SK-N-SH treated with all-trans-retinoic acid at 6 μM for 48 hours (cell line): ENCODE measurements around the gene RPS19.

ENCODE experiments used
- ATAC-seq: fragments of 200-7000 bp; cut with Tn5 transposase; 3 replicates; pipeline ENCODE4 v1.9.1; 2020; ENCODE audit warnings: mild to moderate bottlenecking, moderate library complexity
- BACH2 ChIP-seq: fragments of 250-450 bp; sonication (Bioruptor Pico); IDR thresholded peaks from 2 replicates; pipeline ENCODE4 v1.9.0; 2021; ENCODE audit warnings: mild to moderate bottlenecking, borderline replicate concordance
- CREB5 ChIP-seq: fragments of 250-450 bp; sonication (Bioruptor Pico); IDR thresholded peaks from 2 replicates; pipeline ENCODE4 v1.5.1; 2020; ENCODE audit warnings: low read depth, mild to moderate bottlenecking, moderate library complexity
- CSDC2 ChIP-seq: fragments of 250-450 bp; sonication (Bioruptor Pico); IDR thresholded peaks from 2 replicates; pipeline ENCODE4 v1.5.0; 2020; ENCODE audit warnings: mild to moderate bottlenecking, moderate library complexity
- CSRNP3 ChIP-seq: fragments of 250-450 bp; sonication (Bioruptor Pico); IDR thresholded peaks from 2 replicates; pipeline ENCODE4 v1.5.1; 2021; ENCODE audit warnings: mild to moderate bottlenecking, moderate library complexity
- ESRRG ChIP-seq: fragments of 250-450 bp; sonication (Bioruptor Pico); IDR thresholded peaks from 2 replicates; pipeline ENCODE4 v1.6.1; 2021; ENCODE audit warnings: mild to moderate bottlenecking
- GLIS3 ChIP-seq: fragments of 250-450 bp; sonication (Bioruptor Pico); IDR thresholded peaks from 2 replicates; pipeline ENCODE4 v1.5.0; 2020; ENCODE audit warnings: mild to moderate bottlenecking, moderate library complexity
- ISL1 ChIP-seq: fragments of 250-450 bp; sonication (Bioruptor Pico); IDR thresholded peaks from 2 replicates; pipeline ENCODE4 v2.1.2; 2022; ENCODE audit warnings: mild to moderate bottlenecking, moderate library complexity
- OSR1 ChIP-seq: fragments of 250-450 bp; sonication (Bioruptor Pico); IDR thresholded peaks from 2 replicates; pipeline ENCODE4 v1.8.0; 2022; ENCODE audit warnings: moderate library complexity, mild to moderate bottlenecking, inconsistent platforms
- POU6F1 ChIP-seq: fragments of 250-450 bp; sonication (Bioruptor Pico); IDR thresholded peaks from 2 replicates; pipeline ENCODE4 v1.8.0; 2021; ENCODE audit warnings: low read depth, mild to moderate bottlenecking, moderate library complexity, borderline replicate concordance
- RARB ChIP-seq: fragments of 250-450 bp; sonication (Bioruptor Pico); IDR thresholded peaks from 2 replicates; pipeline ENCODE4 v1.8.0; 2021; ENCODE audit warnings: mild to moderate bottlenecking, moderate library complexity
- SNAI2 ChIP-seq: fragments of 250-450 bp; sonication (Bioruptor Pico); IDR thresholded peaks from 2 replicates; pipeline ENCODE4 v1.5.0; 2020; ENCODE audit warnings: mild to moderate bottlenecking, moderate library complexity
- TCF4 ChIP-seq: fragments of 250-450 bp; sonication (Bioruptor Pico); IDR thresholded peaks from 2 replicates; pipeline ENCODE4 v1.8.0; 2021; ENCODE audit warnings: mild to moderate bottlenecking, moderate library complexity, borderline replicate concordance
- TOX ChIP-seq: fragments of 250-450 bp; sonication (Bioruptor Pico); IDR thresholded peaks from 2 replicates; pipeline ENCODE4 v1.8.0; 2021; ENCODE audit warnings: mild to moderate bottlenecking, moderate library complexity, borderline replicate concordance
- TSHZ2 ChIP-seq: fragments of 250-450 bp; sonication (Bioruptor Pico); IDR thresholded peaks from 2 replicates; pipeline ENCODE4 v1.5.0; 2020; ENCODE audit warnings: mild to moderate bottlenecking, moderate library complexity
- ZC3H10 ChIP-seq: fragments of 250-450 bp; sonication (Bioruptor Pico); IDR thresholded peaks from 2 replicates; pipeline ENCODE4 v1.5.1; 2021; ENCODE audit warnings: mild to moderate bottlenecking, moderate library complexity
- ZFP30 ChIP-seq: fragments of 450-650 bp; formaldehyde crosslinking; IDR thresholded peaks from 2 replicates; pipeline ENCODE4 v1.5.0; 2022; ENCODE audit warnings: mild to moderate bottlenecking, moderate library complexity
- ZNF565 ChIP-seq: fragments of 450-650 bp; formaldehyde crosslinking; conservative IDR thresholded peaks from 2 replicates; pipeline ENCODE4 v1.5.0; 2020; ENCODE audit warnings: low read depth, mild to moderate bottlenecking, moderate library complexity
- ZNF70 ChIP-seq: fragments of 450-650 bp; formaldehyde crosslinking; IDR thresholded peaks from 2 replicates; pipeline ENCODE4 v1.5.0; 2020; ENCODE audit warnings: mild to moderate bottlenecking, moderate library complexity
- ZNF8 ChIP-seq: fragments of 450-650 bp; formaldehyde crosslinking; IDR thresholded peaks from 2 replicates; pipeline ENCODE4 v1.5.0; 2020; ENCODE audit warnings: mild to moderate bottlenecking, moderate library complexity

The RPS19 gene

GRCh38 chr19:41811036-41811435 lies 49.0 kb upstream of the RPS19 start:
- no peak for ATAC-seq
- TF ChIP-seq CSRNP3 (CRISPR knock-in tag) (no peak), POU6F1 (no peak)

GRCh38 chr19:41811981-41812380 lies 48.1 kb upstream of the RPS19 start:
- no peak for TF ChIP-seq ZC3H10 (CRISPR knock-in tag)
- no peak for TF ChIP-seq ESRRG
- TF ChIP-seq OSR1 = no peak
- no peak for TF ChIP-seq TSHZ2 (CRISPR knock-in tag)
- no peak for TF ChIP-seq SNAI2 (CRISPR knock-in tag)
- no peak for TF ChIP-seq ZNF8 (CRISPR knock-in tag)
- no peak for TF ChIP-seq CREB5 (CRISPR knock-in tag)
- TF ChIP-seq TOX (CRISPR knock-in tag) = no peak
- TF ChIP-seq ZNF565 (CRISPR knock-in tag) = no peak
- TF ChIP-seq, all 23 proteins: peak for 0
- no peak for ATAC-seq

GRCh38 chr19:41813911-41814310 lies 46.1 kb upstream of the RPS19 start:
- ATAC-seq = no peak
- TF ChIP-seq CSDC2 (CRISPR knock-in tag) = no peak

GRCh38 chr19:41815301-41815700 lies 44.8 kb upstream of the RPS19 start:
- no peak for ATAC-seq
- TF ChIP-seq GLIS3 (CRISPR knock-in tag) (no peak), ZC3H10 (CRISPR knock-in tag) (no peak), ZNF70 (CRISPR knock-in tag) (no peak), TCF4 (CRISPR knock-in tag) (no peak), ZFP30 (CRISPR knock-in tag) (no peak), ZNF8 (CRISPR knock-in tag) (no peak)

- TF ChIP-seq RARB (CRISPR knock-in tag) (no peak), ZC3H10 (CRISPR knock-in tag) (no peak), ESRRG (no peak), ZNF8 (CRISPR knock-in tag) (no peak), OSR1 (no peak), ZNF70 (CRISPR knock-in tag) (no peak), CSDC2 (CRISPR knock-in tag) (no peak), POU6F1 (no peak), ZFP30 (CRISPR knock-in tag) (no peak), TOX (CRISPR knock-in tag) (no peak), BACH2 (no peak), SNAI2 (CRISPR knock-in tag) (no peak), ZNF565 (CRISPR knock-in tag) (no peak), ISL1 (CRISPR knock-in tag) (no peak), GLIS3 (CRISPR knock-in tag) (no peak), CSRNP3 (CRISPR knock-in tag) (no peak)
- TF ChIP-seq, all 23 proteins: peak for 0
- ATAC-seq = no peak
These were observed 43.3 kb upstream of the RPS19 start for GRCh38 chr19:41816761-41817160.
